Liver (tissue), 9 donors: Measurements from ENCODE around the gene FBXW5. TPM values are rescaled to one million over a fixed set of nuclear protein-coding genes. Genes with fewer than 3 reads are reported as not detected.

Experiments used
- DNase-seq: peaks from one replicate; pipeline ENCODE4 v3.0.0-alpha.2; 2017; ENCODE audit warnings: low spot score
- H3K27ac ChIP-seq, 2 donors: one replicate each; pipeline ENCODE4 v1.7.0; 2013; ENCODE audit warnings: inconsistent platforms in 2 of 2, low read length in 2 of 2, control low read depth in 1 of 2, low read depth in 1 of 2, mild to moderate bottlenecking in 1 of 2
- H3K27me3 ChIP-seq, 4 donors: one replicate each; pipeline versions ENCODE4 v1.6.1 to v1.7.0; 2013; ENCODE audit warnings: low read length in 3 of 4, inconsistent platforms in 1 of 4, mild to moderate bottlenecking in 1 of 4, moderate library complexity in 1 of 4; ENCODE audit not compliant: control insufficient read depth in 4 of 4, insufficient read depth in 4 of 4
- H3K36me3 ChIP-seq, 4 donors: one replicate each; pipeline versions ENCODE4 v1.6.1 to v1.7.0; 2013; ENCODE audit warnings: low read length in 3 of 4, mild to moderate bottlenecking in 3 of 4, low read depth in 1 of 4, moderate library complexity in 1 of 4; ENCODE audit not compliant: control insufficient read depth in 4 of 4, insufficient read depth in 3 of 4
- H3K4me1 ChIP-seq, 4 donors: one replicate each; pipeline versions ENCODE4 v1.6.1 to v1.7.0; 2013; ENCODE audit warnings: low read length in 3 of 4, mild to moderate bottlenecking in 3 of 4, moderate library complexity in 1 of 4; ENCODE audit not compliant: control insufficient read depth in 4 of 4, insufficient read depth in 4 of 4
- H3K4me3 ChIP-seq, 3 donors: one replicate each; pipeline versions ENCODE4 v1.6.1 to v1.7.0; 2013; ENCODE audit warnings: low read length in 3 of 3, control low read depth in 1 of 3, low read depth in 1 of 3, mild to moderate bottlenecking in 1 of 3
- H3K9ac ChIP-seq, 2 donors: one replicate each; pipeline ENCODE4 v1.7.0; 2013; ENCODE audit warnings: low read length in 2 of 2, mild to moderate bottlenecking in 2 of 2, moderate library complexity in 2 of 2, control low read depth in 1 of 2, low read depth in 1 of 2
- H3K9me3 ChIP-seq, 4 donors: one replicate each; pipeline versions ENCODE4 v1.6.1 to v1.7.0; 2013; ENCODE audit warnings: low read length in 3 of 4; ENCODE audit not compliant: control insufficient read depth in 4 of 4
- EGR1 ChIP-seq, 2 donors: IDR thresholded peaks; 2 replicates each; pipeline ENCODE4 v1.6.1; 2016 to 2018; ENCODE audit warnings: antibody characterized with exemption in 2 of 2, low read depth in 2 of 2
- FOXA2 ChIP-seq: IDR thresholded peaks from 2 replicates; pipeline ENCODE4 v1.6.1; 2016; ENCODE audit warnings: antibody characterized with exemption
- GABPA ChIP-seq, 2 donors: IDR thresholded peaks in 1 of 2; conservative IDR thresholded peaks in 1 of 2; 2 replicates each; pipeline ENCODE4 v1.6.1; 2016; ENCODE audit warnings: antibody characterized with exemption in 2 of 2, mild to moderate bottlenecking in 1 of 2, moderate library complexity in 1 of 2
- HNF4A ChIP-seq, 2 donors: conservative IDR thresholded peaks; 2 replicates each; pipeline ENCODE4 v1.6.1; 2016; ENCODE audit warnings: antibody characterized with exemption in 2 of 2, mild to moderate bottlenecking in 2 of 2
- NR2F2 ChIP-seq: IDR thresholded peaks from 2 replicates; pipeline ENCODE4 v1.6.1; 2016; ENCODE audit warnings: antibody characterized with exemption
- RAD21 ChIP-seq, 2 donors: IDR thresholded peaks; 2 replicates each; pipeline ENCODE4 v1.6.1; 2016; ENCODE audit warnings: antibody characterized with exemption in 2 of 2, mild to moderate bottlenecking in 2 of 2
- RXRA ChIP-seq, 2 donors: IDR thresholded peaks; 2 replicates each; pipeline ENCODE4 v1.6.1; 2017 to 2018; ENCODE audit warnings: antibody characterized with exemption in 2 of 2, mild to moderate bottlenecking in 1 of 2
- TAF1 ChIP-seq: conservative IDR thresholded peaks from 2 replicates; pipeline ENCODE4 v1.6.1; 2016; ENCODE audit warnings: antibody characterized with exemption, mild to moderate bottlenecking
- WGBS: extraction: QIAGEN DNeasy Blood & Tissue Kit; methylation state at CpG from one replicate; pipeline ENCODE4 v1.1.7; 2013; 5-methylcytosine and 5-hydroxymethylcytosine counted together
- polyA plus RNA-seq, 2 donors: library from polyadenylated mRNA; stranded (reverse) in 1 of 2; unstranded in 1 of 2; fragments of 200-250 nt in 1 of 2; fragments of >200 nt in 1 of 2; fragmentation: Nextera tagmentation in 1 of 2; extraction: Ambion mirVana in 1 of 2; gene quantifications; one replicate each; pipeline versions ENCODE4 v1.2.1 to v1.2.3, GENCODE V29; 2013 to 2015
- total RNA-seq, 2 donors: library from RNA; depleted of rRNA; stranded (reverse); fragments of >200 nt; gene quantifications; one replicate each; pipeline ENCODE4 v1.2.3, GENCODE V29; 2014
- TF ChIP-seq, protein P1 (sequence below): fragments of 150-350 bp; IDR thresholded peaks from 2 replicates; pipeline ENCODE4 v1.5.1; 2017; ENCODE audit warnings: improper control_type of control experiment, low read depth, low read length; ENCODE audit not compliant: missing input control
- TF ChIP-seq, protein P2 (sequence below): IDR thresholded peaks from 2 replicates; pipeline ENCODE4 v1.6.1; 2016; ENCODE audit warnings: antibody characterized with exemption, mild to moderate bottlenecking
- donor health status: healthy.
- donor health status: healthy.
- donor health status: healthy.
- donor health status: healthy.
- donor health status: healthy.

The FBXW5 gene
- total and polyA plus RNA-seq, 4 donors, result 64.0 to 163 (median 109) TPM

DNA sequence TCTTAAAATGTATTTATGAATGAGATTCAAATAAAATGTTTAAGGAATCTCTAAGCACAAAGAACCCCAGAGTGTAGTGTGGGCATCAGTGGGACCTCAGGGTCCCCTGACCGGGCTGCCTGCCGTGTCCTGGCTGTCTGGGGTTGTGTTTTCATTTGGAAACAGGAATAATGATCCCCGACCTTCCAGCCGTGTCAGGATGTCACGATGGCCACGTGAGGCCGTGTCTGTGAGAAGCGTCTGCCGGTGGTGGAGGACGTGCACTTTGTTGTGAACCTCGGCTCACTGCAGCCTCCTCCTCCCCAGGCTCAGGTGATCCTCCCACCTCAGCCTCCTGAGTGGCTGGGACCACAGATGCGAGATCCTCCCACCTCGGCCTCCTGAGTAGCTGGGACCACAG, 53.9 kb downstream of the FBXW5 start:
- no peak overlapping the region for H3K4me3 ChIP-seq
- 86% methylated on average over 13 of the region's 13 CpGs for WGBS
- H3K36me3 ChIP-seq, result peaks cover 0 to 1% (median 0%) of the 10 kb centered on the region in 4 donors
- H3K27ac ChIP-seq, result no peak overlapping the region
- no peaks in the 10 kb centered on the region for H3K27me3 ChIP-seq
- no peak overlapping the region for H3K9ac ChIP-seq
- DNase-seq, result no peak
- H3K4me1 ChIP-seq, result peaks cover 6 to 19% (median 10%) of the 10 kb centered on the region in 4 donors
- TF ChIP-seq, protein P1, sequence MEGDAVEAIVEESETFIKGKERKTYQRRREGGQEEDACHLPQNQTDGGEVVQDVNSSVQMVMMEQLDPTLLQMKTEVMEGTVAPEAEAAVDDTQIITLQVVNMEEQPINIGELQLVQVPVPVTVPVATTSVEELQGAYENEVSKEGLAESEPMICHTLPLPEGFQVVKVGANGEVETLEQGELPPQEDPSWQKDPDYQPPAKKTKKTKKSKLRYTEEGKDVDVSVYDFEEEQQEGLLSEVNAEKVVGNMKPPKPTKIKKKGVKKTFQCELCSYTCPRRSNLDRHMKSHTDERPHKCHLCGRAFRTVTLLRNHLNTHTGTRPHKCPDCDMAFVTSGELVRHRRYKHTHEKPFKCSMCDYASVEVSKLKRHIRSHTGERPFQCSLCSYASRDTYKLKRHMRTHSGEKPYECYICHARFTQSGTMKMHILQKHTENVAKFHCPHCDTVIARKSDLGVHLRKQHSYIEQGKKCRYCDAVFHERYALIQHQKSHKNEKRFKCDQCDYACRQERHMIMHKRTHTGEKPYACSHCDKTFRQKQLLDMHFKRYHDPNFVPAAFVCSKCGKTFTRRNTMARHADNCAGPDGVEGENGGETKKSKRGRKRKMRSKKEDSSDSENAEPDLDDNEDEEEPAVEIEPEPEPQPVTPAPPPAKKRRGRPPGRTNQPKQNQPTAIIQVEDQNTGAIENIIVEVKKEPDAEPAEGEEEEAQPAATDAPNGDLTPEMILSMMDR, result no peak
- TF ChIP-seq TAF1, result no peak
- no peak for TF ChIP-seq RXRA (IDR thresholded peaks at IDR 0.05)
- TF ChIP-seq RAD21 (IDR thresholded peaks at IDR 0.05), result no peak
- no peak for TF ChIP-seq HNF4A (conservative IDR thresholded peaks at IDR 0.05)
- TF ChIP-seq GABPA (IDR thresholded peaks at IDR 0.05 in 1 of 2, conservative IDR thresholded peaks at IDR 0.05 in 1 of 2), result no peak
- TF ChIP-seq NR2F2, result no peak
- TF ChIP-seq FOXA2, result no peak
- no peak for TF ChIP-seq EGR1 (IDR thresholded peaks at IDR 0.05; ENCODE audit: low read depth in 2 of 2)
- TF ChIP-seq, protein P2, sequence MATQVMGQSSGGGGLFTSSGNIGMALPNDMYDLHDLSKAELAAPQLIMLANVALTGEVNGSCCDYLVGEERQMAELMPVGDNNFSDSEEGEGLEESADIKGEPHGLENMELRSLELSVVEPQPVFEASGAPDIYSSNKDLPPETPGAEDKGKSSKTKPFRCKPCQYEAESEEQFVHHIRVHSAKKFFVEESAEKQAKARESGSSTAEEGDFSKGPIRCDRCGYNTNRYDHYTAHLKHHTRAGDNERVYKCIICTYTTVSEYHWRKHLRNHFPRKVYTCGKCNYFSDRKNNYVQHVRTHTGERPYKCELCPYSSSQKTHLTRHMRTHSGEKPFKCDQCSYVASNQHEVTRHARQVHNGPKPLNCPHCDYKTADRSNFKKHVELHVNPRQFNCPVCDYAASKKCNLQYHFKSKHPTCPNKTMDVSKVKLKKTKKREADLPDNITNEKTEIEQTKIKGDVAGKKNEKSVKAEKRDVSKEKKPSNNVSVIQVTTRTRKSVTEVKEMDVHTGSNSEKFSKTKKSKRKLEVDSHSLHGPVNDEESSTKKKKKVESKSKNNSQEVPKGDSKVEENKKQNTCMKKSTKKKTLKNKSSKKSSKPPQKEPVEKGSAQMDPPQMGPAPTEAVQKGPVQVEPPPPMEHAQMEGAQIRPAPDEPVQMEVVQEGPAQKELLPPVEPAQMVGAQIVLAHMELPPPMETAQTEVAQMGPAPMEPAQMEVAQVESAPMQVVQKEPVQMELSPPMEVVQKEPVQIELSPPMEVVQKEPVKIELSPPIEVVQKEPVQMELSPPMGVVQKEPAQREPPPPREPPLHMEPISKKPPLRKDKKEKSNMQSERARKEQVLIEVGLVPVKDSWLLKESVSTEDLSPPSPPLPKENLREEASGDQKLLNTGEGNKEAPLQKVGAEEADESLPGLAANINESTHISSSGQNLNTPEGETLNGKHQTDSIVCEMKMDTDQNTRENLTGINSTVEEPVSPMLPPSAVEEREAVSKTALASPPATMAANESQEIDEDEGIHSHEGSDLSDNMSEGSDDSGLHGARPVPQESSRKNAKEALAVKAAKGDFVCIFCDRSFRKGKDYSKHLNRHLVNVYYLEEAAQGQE, result no peak
- H3K9me3 ChIP-seq, result no peaks in the 10 kb centered on the region

Other genes with a start within 250 kb of the FBXW5 start
Only the 30 nearest of the 32 such genes appear.
- 10 to 100 TPM in 1 of 2 donors, 1 to 10 TPM in 1; 6.4 to 19.7 TPM for gene DIPK1B, start 232.2 kb downstream of the FBXW5 start, total RNA-seq
- gene DIPK1B, start 232.2 kb downstream of the FBXW5 start, polyA plus RNA-seq, result 1 to 10 TPM; 2.3 to 4.1 TPM
- under 1 TPM; 0.08 to 0.14 TPM for gene LCN10, start 201.8 kb downstream of the FBXW5 start, total RNA-seq
- under 1 TPM; 0.11 to 0.12 TPM for gene LCN10, start 201.8 kb downstream of the FBXW5 start, polyA plus RNA-seq
- gene LCN6, start 196.2 kb downstream of the FBXW5 start, total RNA-seq, result not detected
- gene LCN6, start 196.2 kb downstream of the FBXW5 start, polyA plus RNA-seq, result under 1 TPM; 0.14 to 0.32 TPM
- gene LCN8, start 186.5 kb downstream of the FBXW5 start, total RNA-seq, result not detected
- gene LCN8, start 186.5 kb downstream of the FBXW5 start, polyA plus RNA-seq, result not detected
- not detected for gene LCN15, start 180.2 kb downstream of the FBXW5 start, total RNA-seq
- gene LCN15, start 180.2 kb downstream of the FBXW5 start, polyA plus RNA-seq, result not detected
- 10 to 100 TPM; 32.2 to 58.9 TPM for gene TMEM141, start 153.4 kb downstream of the FBXW5 start, total RNA-seq
- gene TMEM141, start 153.4 kb downstream of the FBXW5 start, polyA plus RNA-seq, result 10 to 100 TPM; 73.6 to 74.7 TPM
- 1 to 10 TPM in 1 of 2 donors, under 1 TPM in 1; 0.75 to 1.8 TPM for gene CCDC183, start 148.4 kb downstream of the FBXW5 start, total RNA-seq
- 1 to 10 TPM in 1 of 2 donors, under 1 TPM in 1; 0.20 to 1.3 TPM for gene CCDC183, start 148.4 kb downstream of the FBXW5 start, polyA plus RNA-seq
- 10 to 100 TPM; 12.6 to 32.6 TPM for gene RABL6, start 136.8 kb downstream of the FBXW5 start, total RNA-seq
- gene RABL6, start 136.8 kb downstream of the FBXW5 start, polyA plus RNA-seq, result 1 to 10 TPM; 3.6 to 8.7 TPM
- gene AJM1, start 102.3 kb downstream of the FBXW5 start, total RNA-seq, result 1 to 10 TPM in 1 of 2 donors, under 1 TPM in 1; 0.56 to 2.3 TPM
- 1 to 10 TPM in 1 of 2 donors, under 1 TPM in 1; 0.61 to 1.0 TPM for gene AJM1, start 102.3 kb downstream of the FBXW5 start, polyA plus RNA-seq
- 10 to 100 TPM; 23.2 to 40.4 TPM for gene PHPT1, start 95.3 kb downstream of the FBXW5 start, total RNA-seq
- 10 to 100 TPM; 44.2 to 83.1 TPM for gene PHPT1, start 95.3 kb downstream of the FBXW5 start, polyA plus RNA-seq
- 1 to 10 TPM; 4.0 to 8.1 TPM for gene MAMDC4, start 92.4 kb downstream of the FBXW5 start, total RNA-seq
- 1 to 10 TPM; 2.4 to 3.9 TPM for gene MAMDC4, start 92.4 kb downstream of the FBXW5 start, polyA plus RNA-seq
- 100 to 1,000 TPM; 123 to 248 TPM for gene EDF1, start 78.4 kb downstream of the FBXW5 start, total RNA-seq
- 100 to 1,000 TPM; 289 to 513 TPM for gene EDF1, start 78.4 kb downstream of the FBXW5 start, polyA plus RNA-seq
- gene TRAF2, start 58.2 kb downstream of the FBXW5 start, total RNA-seq, result 10 to 100 TPM in 1 of 2 donors, 1 to 10 TPM in 1; 7.5 to 14.9 TPM
- gene TRAF2, start 58.2 kb downstream of the FBXW5 start, polyA plus RNA-seq, result 1 to 10 TPM; 4.7 to 6.1 TPM
- 100 to 1,000 TPM in 1 of 2 donors, 10 to 100 TPM in 1; 25.1 to 323 TPM for gene C8G, start 505 bp upstream of the FBXW5 start, total RNA-seq
- 1,000 to 10,000 TPM in 1 of 2 donors, 100 to 1,000 TPM in 1; 892 to 1,117 TPM for gene C8G, start 505 bp upstream of the FBXW5 start, polyA plus RNA-seq
- gene LCN12, start 7.5 kb upstream of the FBXW5 start, total RNA-seq, result 1 to 10 TPM; 2.3 to 5.2 TPM
- 10 to 100 TPM in 1 of 2 donors, 1 to 10 TPM in 1; 7.3 to 12.2 TPM for gene LCN12, start 7.5 kb upstream of the FBXW5 start, polyA plus RNA-seq
- gene PTGDS, start 32.8 kb upstream of the FBXW5 start, total RNA-seq, result 1 to 10 TPM in 1 of 2 donors, under 1 TPM in 1; 0.23 to 5.4 TPM
- gene PTGDS, start 32.8 kb upstream of the FBXW5 start, polyA plus RNA-seq, result 10 to 100 TPM in 1 of 2 donors, 1 to 10 TPM in 1; 7.4 to 15.2 TPM
- gene LCNL1, start 38.3 kb upstream of the FBXW5 start, total RNA-seq, result under 1 TPM in 1 of 2 donors, not detected in 1; 0.08 TPM
- gene LCNL1, start 38.3 kb upstream of the FBXW5 start, polyA plus RNA-seq, result under 1 TPM in 1 of 2 donors, not detected in 1; 0.01 TPM
- gene PAXX, start 47.7 kb upstream of the FBXW5 start, total RNA-seq, result 1 to 10 TPM; 7.3 to 9.0 TPM
- 10 to 100 TPM; 29.4 to 34.1 TPM for gene PAXX, start 47.7 kb upstream of the FBXW5 start, polyA plus RNA-seq
- under 1 TPM; 0.33 to 0.42 TPM for gene CLIC3, start 51.8 kb upstream of the FBXW5 start, total RNA-seq
- under 1 TPM; 0.38 to 0.83 TPM for gene CLIC3, start 51.8 kb upstream of the FBXW5 start, polyA plus RNA-seq
- gene ABCA2, start 83.5 kb upstream of the FBXW5 start, total RNA-seq, result 10 to 100 TPM in 1 of 2 donors, 1 to 10 TPM in 1; 2.9 to 15.2 TPM
- 10 to 100 TPM in 1 of 2 donors, 1 to 10 TPM in 1; 9.5 to 15.1 TPM for gene ABCA2, start 83.5 kb upstream of the FBXW5 start, polyA plus RNA-seq
- gene FUT7, start 87.3 kb upstream of the FBXW5 start, total RNA-seq, result under 1 TPM; 0.37 to 0.67 TPM
- gene FUT7, start 87.3 kb upstream of the FBXW5 start, polyA plus RNA-seq, result under 1 TPM in 1 of 2 donors, not detected in 1; 0.14 TPM
- 1 to 10 TPM; 2.7 to 5.6 TPM for gene NPDC1, start 101.4 kb upstream of the FBXW5 start, total RNA-seq
- gene NPDC1, start 101.4 kb upstream of the FBXW5 start, polyA plus RNA-seq, result 10 to 100 TPM in 1 of 2 donors, 1 to 10 TPM in 1; 9.0 to 14.5 TPM
- under 1 TPM; 0.09 to 0.25 TPM for gene ENTPD2, start 109.3 kb upstream of the FBXW5 start, total RNA-seq
- gene ENTPD2, start 109.3 kb upstream of the FBXW5 start, polyA plus RNA-seq, result under 1 TPM; 0.17 to 0.40 TPM
- 1 to 10 TPM in 1 of 2 donors, under 1 TPM in 1; 0.08 to 1.8 TPM for gene SAPCD2, start 125.8 kb upstream of the FBXW5 start, total RNA-seq
- under 1 TPM; 0.06 to 0.38 TPM for gene SAPCD2, start 125.8 kb upstream of the FBXW5 start, polyA plus RNA-seq
- 1 to 10 TPM; 1.8 to 2.3 TPM for gene UAP1L1, start 132.8 kb upstream of the FBXW5 start, total RNA-seq
- 1 to 10 TPM in 1 of 2 donors, under 1 TPM in 1; 0.35 to 1.6 TPM for gene UAP1L1, start 132.8 kb upstream of the FBXW5 start, polyA plus RNA-seq
- 10 to 100 TPM; 19.9 to 31.8 TPM for gene MAN1B1, start 142.2 kb upstream of the FBXW5 start, total RNA-seq
- gene MAN1B1, start 142.2 kb upstream of the FBXW5 start, polyA plus RNA-seq, result 10 to 100 TPM; 23.2 to 29.7 TPM
- 10 to 100 TPM; 25.0 to 38.8 TPM for gene DPP7, start 170.0 kb upstream of the FBXW5 start, total RNA-seq
- 10 to 100 TPM; 62.6 to 71.1 TPM for gene DPP7, start 170.0 kb upstream of the FBXW5 start, polyA plus RNA-seq
- gene GRIN1, start 194.4 kb upstream of the FBXW5 start, total RNA-seq, result not detected
- gene GRIN1, start 194.4 kb upstream of the FBXW5 start, polyA plus RNA-seq, result under 1 TPM in 1 of 2 donors, not detected in 1; 0.05 TPM
- gene LRRC26, start 225.3 kb upstream of the FBXW5 start, total RNA-seq, result under 1 TPM in 1 of 2 donors, not detected in 1; 0.17 TPM
- under 1 TPM in 1 of 2 donors, not detected in 1; 0.09 TPM for gene LRRC26, start 225.3 kb upstream of the FBXW5 start, polyA plus RNA-seq
- not detected for gene TMEM210, start 227.3 kb upstream of the FBXW5 start, total RNA-seq
- not detected for gene TMEM210, start 227.3 kb upstream of the FBXW5 start, polyA plus RNA-seq